Peyer's patch (tissue), 4 donors: Measurements from ENCODE around the gene MRPL58.

Experiments used
- CTCF ChIP-seq, 6 experiments: fragments of 450-650 bp in 4 of 6; fragments of 200-600 bp in 2 of 6; sonication (generic) in 1 of 6; IDR thresholded peaks; one replicate each; pipeline ENCODE4 v1.5.1; 2017 to 2019; ENCODE audit warnings: antibody characterized with exemption in 6 of 6, mild to moderate bottlenecking in 3 of 6, moderate library complexity in 1 of 6
- POLR2A ChIP-seq, 2 donors: fragments of 450-650 bp; IDR thresholded peaks; one replicate each; pipeline ENCODE4 v1.5.1; 2017; ENCODE audit warnings: antibody characterized with exemption in 2 of 2, mild to moderate bottlenecking in 2 of 2, moderate library complexity in 2 of 2

- TF ChIP-seq CTCF (IDR thresholded peaks at IDR 0.05) (no peak), POLR2A (IDR thresholded peaks at IDR 0.05) (no peak)
These were observed 8.5 kb upstream of the MRPL58 start for GRCh38 chr17:75003957-75004355.
